Measurements from ENCODE around the gene GRB2.
"Not testable (repeated sequence)": the region's sequence is repeated elsewhere in the genome, so short reads cannot be mapped to it uniquely, and the experiment has no call there.

The GRB2 gene

DNA sequence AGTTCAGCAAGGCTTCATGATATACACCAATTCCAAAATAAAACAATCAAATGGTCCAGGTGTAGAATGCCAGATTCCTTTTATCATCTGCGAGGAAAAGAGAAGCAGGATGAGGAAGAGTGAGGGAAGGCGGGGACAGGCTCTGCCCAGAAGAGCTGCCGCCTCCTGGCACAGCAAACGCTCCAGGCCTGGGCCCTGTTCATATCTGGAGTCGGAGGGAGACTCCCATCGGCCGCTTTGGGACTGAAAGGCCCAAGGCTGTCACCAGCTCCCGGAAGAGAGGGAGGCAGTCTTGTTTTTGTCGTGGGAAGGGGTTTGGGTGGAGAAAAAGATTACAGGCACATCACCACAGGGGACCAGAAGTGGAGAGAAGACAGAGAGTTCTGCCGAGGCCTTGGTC is 87.3 kb downstream of the GRB2 start:
- DNase-seq (ENCODE audit: low spot score): no peak

DNA sequence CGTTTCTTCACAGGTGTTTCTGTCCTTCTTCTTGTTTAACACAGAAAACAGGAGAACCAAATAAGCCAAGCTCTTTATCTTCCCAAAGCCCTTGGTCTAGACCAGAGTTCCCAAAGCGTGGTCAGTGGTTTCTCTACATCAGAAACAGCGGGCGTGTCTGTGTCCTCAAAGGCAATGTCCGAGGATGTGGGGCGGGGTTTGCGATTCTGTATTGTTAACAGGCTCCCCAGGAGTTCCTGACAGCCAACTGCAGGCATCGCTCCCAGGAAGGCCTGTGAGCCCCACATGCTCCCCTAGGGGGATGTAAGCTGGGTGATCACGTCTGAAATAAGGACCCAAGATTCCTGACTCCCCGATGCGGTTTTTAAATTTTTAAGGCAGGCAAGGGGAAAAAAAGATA is 87.8 kb downstream of the GRB2 start:
- no peak for DNase-seq (ENCODE audit: low spot score)

DNA sequence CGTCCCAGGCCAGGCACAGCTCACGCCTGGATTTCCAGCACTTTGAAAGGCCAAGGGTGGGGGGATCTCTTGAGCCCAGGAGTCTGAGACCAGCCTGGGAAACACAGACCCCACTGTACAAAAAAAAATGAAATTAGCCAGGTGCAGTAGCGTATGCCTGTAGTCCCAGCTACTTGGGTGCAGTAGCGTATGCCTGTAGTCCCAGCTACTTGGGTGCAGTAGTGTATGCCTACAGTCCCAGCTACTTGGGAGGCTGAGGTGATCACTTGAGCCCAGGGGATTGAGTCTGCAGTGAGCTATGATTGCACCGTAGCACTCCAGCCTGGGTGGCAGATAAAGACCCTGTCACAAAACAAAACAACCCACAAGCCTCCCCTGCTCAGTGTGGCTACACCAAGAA is 89.2 kb downstream of the GRB2 start:
- no peak for DNase-seq (ENCODE audit: low spot score)

GRCh38 chr17:75315541-75316243 is 89.8 kb downstream of the GRB2 start:
- DNase-seq (ENCODE audit: low spot score): no peak

DNA sequence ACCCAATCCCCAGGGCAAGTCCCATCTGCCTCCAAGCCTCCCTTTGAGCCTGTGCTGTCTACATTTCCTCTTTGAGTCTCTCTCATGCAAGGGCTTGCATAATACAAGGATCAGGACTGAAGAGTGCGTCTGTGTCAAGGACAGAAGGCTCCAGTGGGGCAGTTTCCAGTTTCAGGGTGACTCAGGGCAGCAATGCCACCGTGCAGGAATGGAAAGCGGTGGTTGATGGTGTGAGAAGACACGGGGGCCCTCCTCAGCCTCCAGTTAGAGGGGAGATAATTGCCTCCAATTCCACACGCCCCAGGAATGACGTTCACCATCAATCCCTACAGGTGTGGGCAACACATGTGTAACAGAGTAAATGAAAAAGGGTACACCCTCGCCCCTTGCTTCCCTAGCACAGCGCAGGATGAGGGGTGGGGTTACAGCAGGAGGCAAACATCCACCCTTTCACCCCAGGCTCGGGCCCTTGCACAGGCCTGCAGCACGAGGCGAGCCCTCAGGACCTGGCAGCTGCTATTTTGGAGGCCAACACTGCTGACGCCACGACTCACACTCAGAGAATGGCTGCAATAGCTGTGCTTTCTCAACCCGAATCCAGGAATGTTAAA is 91.4 kb downstream of the GRB2 start:
- DNase-seq (ENCODE audit: low spot score): no peak

DNA sequence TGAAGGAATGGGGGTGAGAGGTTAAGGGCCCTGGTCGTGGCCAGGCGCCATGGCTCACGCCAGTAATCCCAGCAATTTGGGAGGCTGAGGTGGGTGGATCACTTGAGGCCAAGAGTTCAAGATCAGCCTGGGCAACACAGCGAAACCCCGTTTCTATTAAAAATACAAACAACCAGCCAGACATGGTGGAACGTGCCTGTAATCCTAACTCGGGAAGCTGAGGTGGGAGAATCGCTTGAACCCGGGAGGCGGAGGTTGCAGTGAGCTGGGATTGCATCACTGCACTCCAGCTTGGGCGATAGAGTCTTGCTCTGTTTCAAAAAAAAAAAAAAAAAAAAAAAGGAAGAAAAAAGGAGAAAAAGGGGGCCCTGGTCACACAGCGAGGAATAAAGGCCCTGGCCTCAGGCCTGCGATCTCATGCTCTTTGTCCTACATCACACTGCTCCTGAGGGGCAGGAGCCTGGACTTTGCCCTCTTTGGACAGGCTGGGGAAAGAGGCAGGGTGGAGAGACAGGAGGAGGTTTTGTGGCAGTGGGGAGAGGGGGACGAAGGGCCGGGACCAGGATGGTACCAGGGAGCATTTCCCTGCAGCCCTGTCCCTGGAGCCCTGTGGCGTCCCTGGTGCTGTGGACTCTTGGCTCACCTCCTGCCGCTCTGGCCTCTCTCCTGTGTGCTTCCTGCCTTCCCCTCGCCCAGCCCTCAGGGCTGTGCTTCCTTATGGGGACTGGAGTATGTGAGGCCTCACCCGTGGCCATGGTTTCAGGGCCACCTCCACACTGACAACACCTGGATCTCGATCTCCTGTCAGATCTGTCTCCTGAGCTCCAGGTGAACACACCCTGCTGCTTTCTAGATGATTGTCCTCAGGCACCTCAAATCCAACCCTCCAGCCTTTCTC is 96.5 kb downstream of the GRB2 start:
- DNase-seq (ENCODE audit: low spot score): no peak

DNA sequence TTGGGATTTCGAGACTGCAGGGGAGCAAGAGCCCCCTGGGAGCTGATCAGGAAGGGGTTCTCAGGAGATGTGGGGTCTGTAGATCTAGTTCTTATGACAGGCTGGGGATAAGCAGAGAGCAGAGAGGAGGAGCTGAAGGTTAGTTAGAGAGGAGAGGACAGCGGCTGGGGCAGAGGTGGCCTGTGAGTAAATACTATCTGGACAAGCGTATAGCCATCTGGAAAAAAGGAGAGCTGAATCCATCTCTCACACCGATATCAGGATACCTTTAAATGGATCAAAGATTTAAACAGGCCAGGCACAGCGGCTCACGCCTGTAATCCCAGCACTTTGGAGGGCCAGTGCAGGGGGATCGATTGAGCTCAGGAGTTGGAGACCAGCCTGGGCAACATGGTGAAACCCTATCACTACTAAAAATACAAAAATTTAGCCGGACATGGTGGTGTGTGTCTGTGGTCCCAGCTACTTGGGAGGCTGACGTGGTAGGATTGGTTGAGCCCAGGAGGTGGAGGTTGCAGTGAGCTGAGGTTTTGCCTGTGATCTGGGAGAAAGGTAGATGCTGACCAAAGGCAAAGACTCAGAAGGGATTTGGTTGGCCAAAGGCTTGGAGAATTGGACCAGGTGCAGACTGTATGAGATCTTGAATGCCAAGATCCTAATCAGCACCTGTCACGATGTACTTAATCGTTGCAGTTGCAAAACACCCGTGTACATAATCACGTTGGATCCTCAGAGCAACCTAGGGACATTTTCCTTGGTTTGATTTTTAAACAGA is 97.3 kb downstream of the GRB2 start:
- DNase-seq (ENCODE audit: low spot score): no peak

- no peak for DNase-seq (ENCODE audit: low spot score)
Observed at GRCh38 chr17:75301502-75302206, 103.8 kb downstream of the GRB2 start.

DNA sequence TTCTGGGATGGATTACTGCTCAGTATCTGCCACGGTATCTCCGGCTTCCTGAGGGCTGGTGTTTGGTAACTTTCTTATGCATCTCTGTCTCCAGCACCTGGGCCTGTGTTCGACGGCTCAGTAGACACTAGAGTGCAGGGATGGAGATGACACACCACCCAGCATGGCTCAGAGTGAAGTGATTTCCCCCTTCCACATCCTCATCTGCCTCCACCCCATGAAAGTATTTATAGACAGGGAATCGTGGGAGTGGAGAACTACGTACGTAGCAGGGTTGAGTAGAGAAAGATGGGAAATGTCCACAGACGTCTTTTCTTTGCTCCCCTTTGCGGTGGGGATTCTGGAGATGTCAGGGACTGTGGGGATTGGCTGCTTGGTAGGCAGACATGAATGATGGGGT is 104.4 kb downstream of the GRB2 start:
- no peak for DNase-seq (ENCODE audit: low spot score)

DNA sequence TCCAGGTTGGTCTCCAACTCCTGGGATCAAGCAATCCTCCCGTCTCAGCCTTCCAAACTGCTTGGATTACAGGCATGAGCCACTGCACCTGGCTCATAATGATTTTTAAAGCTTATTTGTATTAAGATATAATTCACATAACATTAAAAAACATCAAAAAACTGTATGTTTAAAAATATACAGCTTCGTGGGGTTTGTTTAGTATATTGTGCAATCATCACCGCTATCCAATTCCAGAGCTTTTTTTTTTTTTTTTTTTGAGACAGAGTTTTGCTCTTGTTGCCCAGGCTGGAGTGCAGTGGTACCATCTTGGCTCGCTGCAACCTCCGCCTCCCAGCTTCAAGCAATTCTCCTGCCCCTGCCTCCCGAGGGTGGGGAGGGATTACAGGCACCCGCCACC is 105.2 kb downstream of the GRB2 start:
- no peak for DNase-seq (ENCODE audit: low spot score)

GRCh38 chr17:75295201-75296158 is 110.0 kb downstream of the GRB2 start:
- DNase-seq (ENCODE audit: low spot score): no peak

DNA sequence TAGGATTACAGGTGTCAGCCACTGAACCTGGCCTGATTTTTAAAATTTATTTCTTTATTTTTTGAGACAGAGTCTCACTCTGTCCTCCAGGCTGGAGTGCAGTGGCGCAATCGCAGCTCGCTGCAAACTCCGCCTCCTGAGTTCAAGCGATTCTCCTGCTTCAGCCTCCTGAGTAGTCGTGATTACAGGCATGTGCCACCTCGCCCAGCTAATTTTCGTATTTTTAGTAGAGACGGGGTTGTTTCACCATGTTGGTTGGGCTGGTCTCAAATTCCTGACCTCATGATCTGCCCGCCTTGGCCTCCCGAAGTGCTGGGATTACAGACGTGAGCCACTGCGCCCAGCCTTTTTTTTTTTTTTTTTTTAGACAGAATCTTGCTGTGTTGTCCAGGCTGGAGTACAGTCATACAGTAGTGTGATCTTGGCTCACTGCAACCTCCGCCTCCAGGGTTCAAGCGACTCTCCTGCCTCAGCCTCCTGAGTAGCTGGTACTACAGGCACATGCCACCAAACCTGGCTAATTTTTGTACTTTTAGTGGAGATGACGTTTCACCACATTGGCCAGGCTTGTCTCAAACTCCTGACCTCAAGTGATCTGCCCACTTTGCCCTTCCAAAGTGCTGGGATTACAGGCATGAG is 112.5 kb downstream of the GRB2 start:
- not testable (repeated sequence) for DNase-seq (ENCODE audit: low spot score)

DNA sequence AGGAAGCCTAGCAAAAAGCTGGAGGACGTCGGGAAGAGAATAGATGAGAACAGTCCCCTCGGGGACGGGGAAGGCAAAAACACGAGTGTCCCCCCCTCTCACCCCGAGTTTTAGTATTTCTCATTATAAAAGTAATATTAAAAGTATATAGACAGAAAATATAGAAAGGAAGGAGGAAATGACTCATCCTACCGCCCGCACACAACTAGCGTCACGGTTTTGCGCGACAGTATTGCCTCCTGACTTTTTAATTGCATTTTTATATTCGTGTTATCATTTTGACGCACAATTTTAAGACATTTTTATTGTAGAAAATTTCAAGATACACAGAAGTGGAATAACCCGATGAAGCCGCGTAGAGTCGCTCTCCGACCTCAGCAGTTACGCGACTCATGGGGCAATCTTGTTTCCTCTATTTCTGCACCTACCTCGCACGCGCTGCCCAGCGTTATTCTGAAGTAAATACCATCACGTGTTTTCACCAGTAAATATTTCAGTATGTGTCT is 115.6 kb downstream of the GRB2 start:
- peak; percentile 59 for DNase-seq (ENCODE audit: low spot score)

- peak; percentile 99 for DNase-seq (ENCODE audit: low spot score)
Observed at GRCh38 chr17:75289115-75289831, 116.2 kb downstream of the GRB2 start, which contains the start of gene SLC25A19. Gene SLC25A19 (minus strand): TSS chr17:75289433. CDS start chr17:75286764, 2,669 bp downstream.

DNA sequence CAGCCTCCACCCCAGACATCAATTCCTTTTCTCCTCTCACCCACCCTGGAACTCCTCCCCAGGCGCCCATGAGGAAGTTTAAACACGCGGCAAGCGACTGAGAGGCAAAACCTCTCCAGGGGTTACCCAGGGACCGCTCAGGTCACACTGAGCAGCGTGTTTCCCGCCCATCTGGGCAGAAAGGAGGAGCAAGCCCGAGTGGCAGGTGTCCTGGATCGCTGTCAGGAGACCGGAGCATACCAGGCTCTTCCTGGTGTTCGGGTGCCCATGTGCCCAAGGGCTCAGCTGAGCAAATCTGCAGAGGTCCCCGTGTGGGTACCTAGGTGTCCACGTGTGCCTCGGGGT is 116.7 kb downstream of the GRB2 start:
- peak; percentile 42 for DNase-seq (ENCODE audit: low spot score)

- DNase-seq (ENCODE audit: low spot score): no peak
Observed at GRCh38 chr17:75288359-75288758, 117.1 kb downstream of the GRB2 start.

DNA sequence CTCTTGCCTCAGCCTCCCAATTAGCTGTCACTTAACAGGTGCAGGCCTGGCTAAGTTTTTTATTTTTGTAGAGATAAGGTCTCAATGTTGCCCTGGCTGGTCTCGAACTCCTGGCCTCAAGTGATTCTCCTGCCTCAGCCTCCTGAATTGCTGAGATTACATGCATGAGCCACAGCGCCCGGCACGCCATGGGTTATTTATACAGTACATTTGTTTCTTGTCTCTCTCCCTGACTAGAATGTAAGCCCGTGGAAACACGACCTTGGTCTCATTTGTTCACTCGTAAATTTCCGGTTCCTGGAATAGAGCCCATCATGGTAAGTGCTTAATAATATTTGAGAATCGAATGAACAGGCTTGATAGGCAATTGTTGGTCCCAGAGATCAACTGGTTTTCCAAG is 118.3 kb downstream of the GRB2 start:
- no peak for DNase-seq (ENCODE audit: low spot score)

GRCh38 chr17:75285123-75285522 is 120.4 kb downstream of the GRB2 start:
- DNase-seq (ENCODE audit: low spot score): no peak

GRCh38 chr17:75280189-75280588 is 125.3 kb downstream of the GRB2 start:
- not testable (repeated sequence) for DNase-seq (ENCODE audit: low spot score)

Measured in GM03348 (cell line).